Immature natural killer cell (primary cell): ENCODE results near the gene SLC8A3. TPM values are rescaled to one million over a fixed set of nuclear protein-coding genes. Genes with fewer than 3 reads are reported as not detected.

Experiments used
- DNase-seq, 3 donors: peaks; one replicate each; pipeline ENCODE4 v3.0.0; 2022; ENCODE audit warnings: mixed read lengths in 1 of 3
- H3K27ac Mint-ChIP-seq, 6 donors: one replicate each; pipeline ENCODE4 v1.8.0; 2020; ENCODE audit warnings: mixed read lengths in 6 of 6, mild to moderate bottlenecking in 5 of 6, inconsistent platforms in 4 of 6, moderate library complexity in 3 of 6
- H3K27me3 Mint-ChIP-seq, 3 donors: one replicate each; pipeline ENCODE4 v1.8.0; 2020 to 2021; ENCODE audit warnings: low read depth in 3 of 3, mild to moderate bottlenecking in 3 of 3, mixed read lengths in 3 of 3, moderate library complexity in 3 of 3, inconsistent platforms in 1 of 3
- H3K36me3 Mint-ChIP-seq, 3 donors: one replicate each; pipeline ENCODE4 v1.8.0; 2020; ENCODE audit warnings: mixed read lengths in 3 of 3, inconsistent platforms in 2 of 3, mild to moderate bottlenecking in 2 of 3
- H3K4me1 Mint-ChIP-seq, 2 donors: one replicate each; pipeline ENCODE4 v1.8.0; 2020; ENCODE audit warnings: inconsistent platforms in 2 of 2, mild to moderate bottlenecking in 2 of 2, mixed read lengths in 2 of 2, moderate library complexity in 1 of 2
- H3K4me3 Mint-ChIP-seq, 5 donors: one replicate each; pipeline ENCODE4 v1.8.0; 2020; ENCODE audit warnings: mild to moderate bottlenecking in 5 of 5, mixed read lengths in 5 of 5, inconsistent platforms in 3 of 5, moderate library complexity in 3 of 5
- H3K9me3 Mint-ChIP-seq, 6 donors: one replicate each; pipeline ENCODE4 v1.8.0; 2020; ENCODE audit warnings: mild to moderate bottlenecking in 6 of 6, mixed read lengths in 6 of 6, inconsistent platforms in 4 of 6, moderate library complexity in 3 of 6
- polyA plus RNA-seq, 3 donors: library from polyadenylated mRNA; unstranded; fragments of 300-500 nt; fragmentation: Illumina TruSeq; gene quantifications; one replicate each; pipeline ENCODE4 v1.2.3, GENCODE V29; 2021

SLC8A3 gene
- polyA plus RNA-seq, 3 donors from 2014 or later, result 0.21 TPM; not detected in 2

- Mint-ChIP-seq H3K4me3 (no peak overlapping the region), H3K27me3 (peaks cover 3 to 4% (median 3%) of the 10 kb centered on the region in 3 donors), H3K27ac (no peak overlapping the region), H3K9me3 (peaks cover 0 to under 1% (median 0%) of the 10 kb centered on the region in 6 donors), H3K36me3 (no peaks in the 10 kb centered on the region), H3K4me1 (no peaks in the 10 kb centered on the region)
- DNase-seq, result no peak
Observed at GRCh38 chr14:70121521-70121920, 67.2 kb downstream of the SLC8A3 start.

- Mint-ChIP-seq H3K27ac (no peak overlapping the region), H3K27me3 (peaks cover 0 to 7% (median 4%) of the 10 kb centered on the region in 3 donors), H3K4me3 (no peak overlapping the region), H3K9me3 (no peaks in the 10 kb centered on the region), H3K36me3 (no peaks in the 10 kb centered on the region), H3K4me1 (no peaks in the 10 kb centered on the region)
- no peak for DNase-seq
Observed at GRCh38 chr14:70118064-70118463, 70.7 kb downstream of the SLC8A3 start.

GRCh38 chr14:70116278-70116677 lies 72.5 kb downstream of the SLC8A3 start:
- DNase-seq, result no peak
- Mint-ChIP-seq H3K36me3 (no peaks in the 10 kb centered on the region), H3K4me1 (no peaks in the 10 kb centered on the region), H3K27ac (no peak overlapping the region), H3K4me3 (no peak overlapping the region), H3K9me3 (peaks cover 0 to 2% (median 0%) of the 10 kb centered on the region in 6 donors), H3K27me3 (peaks cover 0 to 8% (median 7%) of the 10 kb centered on the region in 3 donors)

GRCh38 chr14:70114621-70115156 lies 74.1 kb downstream of the SLC8A3 start:
- DNase-seq, result no peak
- Mint-ChIP-seq H3K27me3 (peaks cover 0 to 4% (median 4%) of the 10 kb centered on the region in 3 donors), H3K4me1 (no peaks in the 10 kb centered on the region), H3K4me3 (no peak overlapping the region), H3K9me3 (peaks cover 0 to 2% (median 0%) of the 10 kb centered on the region in 6 donors), H3K36me3 (no peaks in the 10 kb centered on the region), H3K27ac (no peak overlapping the region)

GRCh38 chr14:70113211-70113610 lies 75.5 kb downstream of the SLC8A3 start:
- Mint-ChIP-seq H3K27me3 (peaks cover 0 to 4% (median 4%) of the 10 kb centered on the region in 3 donors), H3K9me3 (peaks cover 0 to 2% (median 0%) of the 10 kb centered on the region in 6 donors), H3K36me3 (no peaks in the 10 kb centered on the region), H3K27ac (no peak overlapping the region), H3K4me3 (no peak overlapping the region), H3K4me1 (no peaks in the 10 kb centered on the region)
- no peak for DNase-seq

- Mint-ChIP-seq H3K4me3 (no peak overlapping the region), H3K36me3 (no peaks in the 10 kb centered on the region), H3K9me3 (peaks cover 0 to 2% (median 0%) of the 10 kb centered on the region in 6 donors), H3K27ac (no peak overlapping the region), H3K27me3 (peaks cover 0 to 4% (median 3%) of the 10 kb centered on the region in 3 donors), H3K4me1 (no peaks in the 10 kb centered on the region)
- no peak for DNase-seq
Observed at GRCh38 chr14:70108419-70108818, 80.3 kb downstream of the SLC8A3 start.

GRCh38 chr14:70107309-70107708 lies 81.4 kb downstream of the SLC8A3 start:
- H3K4me3 Mint-ChIP-seq, result no peak overlapping the region
- no peaks in the 10 kb centered on the region for H3K4me1 Mint-ChIP-seq
- H3K9me3 Mint-ChIP-seq, result peaks cover 0 to 2% (median 0%) of the 10 kb centered on the region in 6 donors
- peaks cover 0 to 4% (median 3%) of the 10 kb centered on the region in 3 donors for H3K27me3 Mint-ChIP-seq
- no peak for DNase-seq
- no peak overlapping the region for H3K27ac Mint-ChIP-seq
- H3K36me3 Mint-ChIP-seq, result no peaks in the 10 kb centered on the region

- H3K4me1 Mint-ChIP-seq, result no peaks in the 10 kb centered on the region
- no peaks in the 10 kb centered on the region for H3K9me3 Mint-ChIP-seq
- DNase-seq, result no peak
- H3K4me3 Mint-ChIP-seq, result no peak overlapping the region
- H3K36me3 Mint-ChIP-seq, result no peaks in the 10 kb centered on the region
- H3K27ac Mint-ChIP-seq, result no peak overlapping the region
- H3K27me3 Mint-ChIP-seq, result peaks cover 1 to 15% (median 7%) of the 10 kb centered on the region in 3 donors
Observed at GRCh38 chr14:70100071-70100470, 88.7 kb downstream of the SLC8A3 start.

GRCh38 chr14:70098250-70098809 lies 90.4 kb downstream of the SLC8A3 start:
- no peaks in the 10 kb centered on the region for H3K36me3 Mint-ChIP-seq
- H3K27me3 Mint-ChIP-seq, result peaks cover 1 to 15% (median 4%) of the 10 kb centered on the region in 3 donors
- no peak for DNase-seq
- H3K4me1 Mint-ChIP-seq, result no peaks in the 10 kb centered on the region
- no peaks in the 10 kb centered on the region for H3K9me3 Mint-ChIP-seq
- H3K4me3 Mint-ChIP-seq, result no peak overlapping the region
- no peak overlapping the region for H3K27ac Mint-ChIP-seq

- DNase-seq, result no peak
- Mint-ChIP-seq H3K27me3 (peaks cover 1 to 14% (median 4%) of the 10 kb centered on the region in 3 donors), H3K27ac (no peak overlapping the region), H3K4me1 (no peaks in the 10 kb centered on the region), H3K9me3 (no peaks in the 10 kb centered on the region), H3K36me3 (no peaks in the 10 kb centered on the region), H3K4me3 (no peak overlapping the region)
Observed at GRCh38 chr14:70097576-70098249, 91.0 kb downstream of the SLC8A3 start.

GRCh38 chr14:70096866-70097265 lies 91.9 kb downstream of the SLC8A3 start:
- no peak for DNase-seq
- Mint-ChIP-seq H3K4me1 (no peaks in the 10 kb centered on the region), H3K27ac (no peak overlapping the region), H3K4me3 (no peak overlapping the region), H3K9me3 (peaks cover 0 to 1% (median 0%) of the 10 kb centered on the region in 6 donors), H3K36me3 (no peaks in the 10 kb centered on the region), H3K27me3 (peaks cover 1 to 13% (median 4%) of the 10 kb centered on the region in 3 donors)

GRCh38 chr14:70094631-70095030 lies 94.1 kb downstream of the SLC8A3 start:
- no peak overlapping the region for H3K4me3 Mint-ChIP-seq
- H3K36me3 Mint-ChIP-seq, result no peaks in the 10 kb centered on the region
- H3K4me1 Mint-ChIP-seq, result no peaks in the 10 kb centered on the region
- DNase-seq, result no peak
- no peak overlapping the region for H3K27ac Mint-ChIP-seq
- peaks cover 0 to 1% (median 0%) of the 10 kb centered on the region in 6 donors for H3K9me3 Mint-ChIP-seq
- peaks cover 1 to 13% (median 4%) of the 10 kb centered on the region in 3 donors for H3K27me3 Mint-ChIP-seq

GRCh38 chr14:70094106-70094505 lies 94.6 kb downstream of the SLC8A3 start:
- H3K27ac Mint-ChIP-seq, result no peak overlapping the region
- H3K36me3 Mint-ChIP-seq, result no peaks in the 10 kb centered on the region

GRCh38 chr14:70093156-70093555 lies 95.6 kb downstream of the SLC8A3 start:
- Mint-ChIP-seq H3K4me1 (no peaks in the 10 kb centered on the region), H3K4me3 (no peak overlapping the region), H3K27me3 (peaks cover under 1 to 10% (median 4%) of the 10 kb centered on the region in 3 donors), H3K36me3 (no peaks in the 10 kb centered on the region), H3K9me3 (peaks cover 0 to 1% (median 0%) of the 10 kb centered on the region in 6 donors), H3K27ac (no peak overlapping the region)
- no peak for DNase-seq

More at GRCh38 chr14:70094106-70094505, 94.6 kb downstream of the SLC8A3 start:
- H3K4me1 Mint-ChIP-seq, result no peaks in the 10 kb centered on the region
- H3K27me3 Mint-ChIP-seq, result peaks cover 1 to 13% (median 4%) of the 10 kb centered on the region in 3 donors
- no peak overlapping the region for H3K4me3 Mint-ChIP-seq
- H3K9me3 Mint-ChIP-seq, result peaks cover 0 to 1% (median 0%) of the 10 kb centered on the region in 6 donors
- DNase-seq, result no peak
